ENCODE data around the gene POLR2C. TPM values are rescaled to one million over a fixed set of nuclear protein-coding genes. Genes with fewer than 3 reads are reported as not detected.

Gene POLR2C
- total and polyA plus RNA-seq, 2 of the 13 experiments (the other 11 are each of a cell fraction or from before 2014, with no cell fraction given) = 104 to 216 TPM

DNA sequence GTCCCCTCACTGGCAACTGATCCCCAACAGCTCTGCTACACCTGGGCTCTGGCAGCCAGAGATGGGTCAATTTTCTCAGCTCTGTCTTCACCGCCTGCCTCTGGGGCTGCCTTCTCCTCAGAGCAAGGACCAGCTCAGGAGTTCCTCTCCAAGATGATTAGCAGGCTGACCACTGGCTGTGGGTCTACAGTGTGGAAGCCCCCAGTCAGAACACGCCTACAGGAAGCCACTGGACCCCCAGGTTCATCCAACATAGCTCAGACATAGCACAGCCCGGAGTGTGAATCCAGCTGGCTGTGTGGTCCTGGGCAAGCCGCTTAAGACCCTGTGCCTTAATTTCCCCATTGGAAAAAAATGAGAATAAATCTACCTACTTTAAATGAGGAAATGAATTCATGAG is 18.9 kb downstream of the POLR2C start (continued):
- TF ChIP-seq ZNF207 (IDR thresholded peaks at IDR 0.05; ENCODE audit: borderline replicate concordance) (no peak), SP140L (CRISPR knock-in tag; IDR thresholded peaks at IDR 0.05; ENCODE audit: borderline replicate concordance) (no peak)

DNA sequence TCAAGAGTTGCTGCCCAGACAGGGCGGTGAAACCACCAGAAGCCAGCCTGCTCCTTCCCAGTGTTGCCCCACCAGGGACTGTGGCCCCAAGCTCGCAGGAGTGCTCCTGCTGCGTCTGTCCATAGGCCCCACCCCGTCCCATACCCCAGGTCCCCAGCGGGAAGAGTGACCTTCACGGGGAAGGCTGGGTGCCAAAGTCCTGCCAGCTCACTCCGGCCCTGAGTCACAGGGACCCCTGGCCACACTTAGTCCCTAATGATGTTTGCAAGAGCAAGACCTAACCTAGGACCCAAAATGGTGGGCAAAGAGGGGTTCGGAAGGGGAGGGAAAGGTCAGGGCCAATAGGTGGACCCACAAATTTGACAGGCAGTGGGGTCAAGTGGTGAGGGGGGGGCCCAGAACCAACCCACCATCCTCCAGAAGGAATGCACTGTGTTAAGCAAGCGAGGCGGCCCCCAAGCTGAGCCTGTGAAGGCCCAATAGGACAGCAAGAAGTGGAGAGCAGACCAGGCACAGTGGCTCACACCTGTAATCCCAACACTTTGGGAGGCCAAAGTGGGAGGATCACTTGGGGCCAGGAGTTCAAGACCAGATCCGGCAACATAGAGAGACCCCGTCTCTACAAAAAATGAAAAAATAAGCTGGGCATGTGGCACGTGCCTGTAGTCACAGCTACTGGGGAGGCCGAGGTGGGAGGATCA is 20.5 kb downstream of the POLR2C start:
- 4% methylated on average over 12 of the region's 14 CpGs for WGBS (ENCODE audit: low lambda C conversion rate)
- ChIA-PET CTCF (ENCODE audit: low intra/inter-chr PET ratio, low total read pairs) (no interaction called here), POLR2A (interaction anchor here (0.7 to 5.6 kb wide), 16 partner anchors 10 to 542 kb away, joined by 3 to 147 read pairs (median 4); partner anchors contain the start of genes CIAPIN1, COQ9, CX3CL1 and POLR2C)
- Histone ChIP-seq H3K4me2 (ENCODE audit: low read depth, low read length) (peak overlapping the region; percentile 94), H3K27me3 (ENCODE audit: control insufficient read depth in 1 of 2, insufficient read depth in 2 of 2, low read length in 2 of 2) (peaks cover 0 to 6% of the 10 kb centered on the region in 2 experiments; a peak in 1 of 5 replicates), H3K36me3 (replicated peaks in 1 of 2; ENCODE audit: control insufficient read depth in 1 of 2, insufficient read depth in 2 of 2, low read length in 2 of 2) (no peaks in the 10 kb centered on the region; a peak in 1 of 5 replicates), H3K9me3 (ENCODE audit: low read length) (no peaks in the 10 kb centered on the region), H3K9ac (ENCODE audit: insufficient read depth, low read depth, low read length) (peak overlapping the region; percentile 33; the same call in 1 of the 2 replicates), H3K4me3 (replicated peaks in 1 of 3; ENCODE audit: insufficient read depth in 1 of 3, low read depth in 2 of 3, low read length in 3 of 3) (peak overlapping the region in 1 of 3 experiments; percentile 49; a peak in 1 of 6 replicates), H2AFZ (ENCODE audit: low read length) (no peak overlapping the region), H3K27ac (ENCODE audit: extremely low read length, insufficient read depth, low read length) (peak overlapping the region; percentile 69), H3K4me1 (ENCODE audit: insufficient read depth, low read length) (peaks cover 92% of the 10 kb centered on the region), H3K79me2 (ENCODE audit: insufficient read depth, low read length) (peaks cover 36% of the 10 kb centered on the region), H4K20me1 (ENCODE audit: insufficient read depth, low read length) (no peaks in the 10 kb centered on the region)
- intact Hi-C loops (cut with micrococcal nuclease; ENCODE audit: unreplicated experiment) = no loop called here
- DNase-seq (ENCODE audit: low spot score) (peak; percentile 91), FAIRE-seq (peak; percentile 99), ATAC-seq (peak; percentile 70)
- no TSS peak for BruUV-seq (replicated peaks)
- in situ Hi-C loops (cut with HindIII; ENCODE audit: extremely low pct_ligation_motif_present, low pct_unique_long_range_greater_than_20kb) = no loop called here
- TF ChIP-seq ARID2 (CRISPR knock-in tag; IDR thresholded peaks at IDR 0.05; ENCODE audit: borderline replicate concordance) (no peak), ZNF556 (CRISPR knock-in tag; IDR thresholded peaks at IDR 0.05; ENCODE audit: borderline replicate concordance) (peak; percentile 84; the same call in 1 of the 2 replicates), TFAP4 (IDR thresholded peaks at IDR 0.05; ENCODE audit: borderline replicate concordance, low read depth) (peak; percentile 61; the same call in 1 of the 2 replicates), YEATS4 (CRISPR knock-in tag; IDR thresholded peaks at IDR 0.05; ENCODE audit: borderline replicate concordance) (peak; percentile 55; the same call in 1 of the 2 replicates), CBX2 (IDR thresholded peaks at IDR 0.05; ENCODE audit: low read depth, low read length) (no peak), CBX2 (CRISPR knock-in tag; IDR thresholded peaks at IDR 0.05; ENCODE audit: low read depth) (no peak), ZBTB20 (CRISPR knock-in tag; IDR thresholded peaks at IDR 0.05; ENCODE audit: borderline replicate concordance, low read depth) (peak; percentile 73; the same call in 1 of the 2 replicates), SSRP1 (CRISPR knock-in tag; IDR thresholded peaks at IDR 0.05) (peak; percentile 91), HNRNPL (IDR thresholded peaks at IDR 0.05; ENCODE audit: low read depth, low read length) (peak; percentile 78; the same call in 1 of the 2 replicates), ZBTB25 (CRISPR knock-in tag; IDR thresholded peaks at IDR 0.05) (peak; percentile 22; the same call in 1 of the 2 replicates), SALL1 (CRISPR knock-in tag; IDR thresholded peaks at IDR 0.05) (peak; percentile 94), ZFY (CRISPR knock-in tag; IDR thresholded peaks at IDR 0.05) (0 out of 2 replicates have a peak, but pooled peaks have one; percentile 34), ARNTL (CRISPR knock-in tag; IDR thresholded peaks at IDR 0.05) (peak; percentile 89), NONO (IDR thresholded peaks at IDR 0.05) (no peak), NONO (CRISPR knock-in tag; conservative IDR thresholded peaks at IDR 0.05) (peak; percentile 97), NR2F2 (IDR thresholded peaks at IDR 0.05; ENCODE audit: borderline replicate concordance, low read depth) (peak; percentile 98), GABPB1 (CRISPR knock-in tag; IDR thresholded peaks at IDR 0.05) (peak; percentile 48; the same call in 1 of the 2 replicates), ZNF276 (CRISPR knock-in tag; IDR thresholded peaks at IDR 0.05; ENCODE audit: low read depth) (peak; percentile 61; the same call in 1 of the 2 replicates)
